NCI-H748 (cell line): Measurements from ENCODE around the gene ZFP69.
A peak's percentile ranks its signal among the peaks of the same experiment; 100 is the strongest.

Experiments used
- DNase-seq: peaks from one replicate; lab custom pipeline; 2025; ENCODE audit not compliant: unreplicated experiment; lab: John Stamatoyannopoulos, UW

Gene ZFP69

DNA sequence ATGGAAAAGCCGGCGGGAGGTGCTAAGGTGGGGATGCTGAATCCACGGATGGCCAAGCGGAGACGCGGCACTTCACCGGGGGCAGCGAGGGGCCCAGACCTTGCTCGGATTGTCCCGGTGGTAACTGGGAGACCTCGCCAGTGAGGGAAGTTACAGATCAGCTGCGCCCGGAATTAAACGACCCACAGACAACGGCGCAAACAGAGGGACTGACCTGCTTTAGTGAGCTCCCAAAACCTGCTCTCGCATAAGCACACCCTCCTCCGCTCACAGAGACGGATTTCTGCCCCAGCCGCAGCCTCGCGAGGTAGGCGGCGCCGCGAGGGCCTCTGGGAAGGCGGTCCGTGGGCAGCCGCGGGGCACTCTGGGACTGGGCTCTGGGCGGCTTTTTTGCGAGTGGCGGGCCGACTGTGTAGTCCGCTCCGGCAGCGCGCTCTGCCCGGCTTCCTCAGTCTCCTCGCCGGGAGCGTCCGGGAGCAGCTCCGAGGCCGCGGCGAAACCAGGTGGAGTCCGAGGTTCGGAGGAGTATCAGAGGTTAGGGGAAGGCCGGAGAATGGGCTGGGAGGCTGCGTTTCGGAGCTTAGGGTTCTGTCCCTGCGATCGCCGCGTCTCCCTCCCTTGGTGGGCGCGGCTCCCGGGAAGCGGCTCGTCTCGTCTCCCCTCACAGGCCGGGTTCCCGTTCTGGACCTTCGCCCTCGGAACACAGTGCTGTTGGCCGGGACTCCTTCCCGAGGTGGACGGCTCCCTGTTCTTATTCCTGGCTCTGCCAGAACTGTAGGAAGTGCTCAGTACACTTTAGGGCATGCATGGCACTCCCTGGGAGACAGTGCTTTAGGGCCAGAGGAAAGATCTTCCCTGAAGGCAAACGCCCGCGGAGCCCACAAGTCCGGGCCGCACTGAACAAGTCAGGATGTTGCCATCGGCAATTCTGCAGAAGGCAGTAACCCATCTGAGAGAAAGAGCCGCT lies 31.6 kb downstream of the ZFP69 start, which contains the start of gene EXO5:
Gene EXO5 (plus strand): TSS at position 393 of the 967 bp plus-strand sequence. CDS start 5,778 bp downstream, outside the sequence.
- DNase-seq, result peak; percentile 100

DNA sequence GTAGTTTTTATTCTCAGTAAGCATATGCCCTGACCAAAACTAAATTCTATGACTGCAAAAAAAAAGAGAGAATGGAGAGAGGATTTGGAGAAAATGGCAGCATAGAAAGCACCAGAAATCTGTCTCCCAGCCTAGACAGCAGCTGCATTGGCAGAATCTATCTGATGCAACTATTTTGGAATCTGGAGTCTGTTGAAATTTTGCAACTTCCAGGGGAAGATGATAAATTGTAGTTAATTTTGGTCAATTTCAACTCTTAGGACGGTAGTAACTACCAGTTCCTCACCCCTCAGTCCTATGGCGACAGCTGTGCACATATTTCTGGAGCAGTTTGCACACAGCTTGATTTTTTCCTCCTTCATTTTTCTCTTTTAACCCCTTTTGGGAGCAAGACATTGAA lies 42.4 kb downstream of the ZFP69 start:
- DNase-seq, result no peak

DNA sequence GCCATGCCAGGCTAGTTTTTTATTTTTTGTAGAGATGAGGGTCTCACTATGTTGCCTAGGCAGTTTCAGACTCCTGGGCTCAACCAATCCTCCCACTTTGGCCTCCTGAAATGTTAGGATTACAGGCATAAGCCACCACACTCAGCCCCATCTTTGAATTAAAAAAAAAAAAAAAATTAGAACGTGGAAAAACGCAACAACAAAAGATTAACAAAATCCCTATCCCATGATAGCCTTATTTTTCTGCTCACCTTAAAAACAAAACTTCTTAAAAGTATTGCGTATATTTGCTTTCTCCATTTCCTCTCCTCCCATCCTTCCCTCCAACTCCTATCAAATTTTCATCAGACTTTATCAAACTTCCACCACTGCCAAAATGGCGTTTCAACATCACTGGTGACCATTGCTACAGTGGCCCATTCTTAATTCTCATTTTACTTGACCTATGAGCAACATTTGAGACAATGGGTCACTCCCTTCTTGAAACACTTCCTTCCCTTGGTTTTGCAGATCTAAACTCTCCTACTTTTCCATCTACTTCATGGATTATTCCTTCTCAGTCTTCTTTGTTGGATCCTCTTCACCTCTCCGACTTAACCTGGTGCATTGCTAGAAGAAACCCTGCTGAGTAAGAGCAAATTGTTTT lies 53.8 kb downstream of the ZFP69 start:
- peak; percentile 78 for DNase-seq

DNA sequence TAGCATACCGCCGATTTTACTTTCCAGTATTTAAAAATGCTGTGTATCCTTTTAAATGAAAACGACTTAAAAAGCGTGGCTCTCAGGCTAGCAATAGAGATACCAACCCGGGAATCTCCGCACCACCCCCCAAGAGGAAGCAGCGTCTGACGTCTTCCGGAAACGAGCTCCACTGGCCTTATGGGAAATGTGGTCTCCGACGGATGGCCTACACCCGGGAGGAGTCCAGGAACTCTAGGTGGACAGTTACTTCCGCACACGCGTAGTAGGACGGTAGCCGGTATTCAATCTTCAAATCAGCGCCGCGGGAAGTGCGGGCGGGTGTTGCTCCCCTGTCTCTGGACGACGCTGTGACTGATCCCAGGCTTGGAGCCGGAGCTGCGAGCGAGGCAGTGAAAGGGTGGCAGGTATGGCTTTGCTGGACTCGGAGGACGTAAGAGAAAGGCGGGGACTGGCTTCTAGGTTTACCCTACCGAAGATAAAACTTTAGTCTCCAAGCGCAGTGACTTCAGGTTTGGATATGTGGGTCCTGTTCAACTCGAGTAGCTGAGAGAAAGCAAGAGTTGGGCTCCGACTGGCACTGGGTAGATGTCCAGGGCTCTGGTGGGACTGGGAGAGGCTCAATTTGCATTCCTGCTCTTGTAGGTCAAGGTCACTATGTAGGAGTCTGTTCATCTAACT lies 54.4 kb downstream of the ZFP69 start, which contains the start of gene ZNF684:
Gene ZNF684 (plus strand): TSS at position 257 of the 681 bp plus-strand sequence. CDS start 1,530 bp downstream, outside the sequence.
- peak; percentile 100 for DNase-seq

DNA sequence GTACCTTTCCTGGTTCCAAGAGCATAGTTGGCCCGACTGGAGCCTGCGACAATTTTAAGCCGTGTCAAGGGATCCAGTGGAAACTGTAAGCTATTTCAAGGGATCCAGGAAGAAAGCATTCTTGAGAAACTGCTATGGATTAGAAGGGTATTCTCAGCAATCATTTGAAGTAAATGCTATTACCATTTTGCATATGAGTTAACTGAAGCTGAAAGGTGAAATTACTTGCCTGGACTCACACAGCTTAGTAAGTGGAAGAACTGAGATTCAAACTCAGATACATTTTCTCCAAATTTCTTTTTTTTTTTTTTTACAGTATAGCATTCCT lies 54.9 kb downstream of the ZFP69 start:
- DNase-seq, result no peak

DNA sequence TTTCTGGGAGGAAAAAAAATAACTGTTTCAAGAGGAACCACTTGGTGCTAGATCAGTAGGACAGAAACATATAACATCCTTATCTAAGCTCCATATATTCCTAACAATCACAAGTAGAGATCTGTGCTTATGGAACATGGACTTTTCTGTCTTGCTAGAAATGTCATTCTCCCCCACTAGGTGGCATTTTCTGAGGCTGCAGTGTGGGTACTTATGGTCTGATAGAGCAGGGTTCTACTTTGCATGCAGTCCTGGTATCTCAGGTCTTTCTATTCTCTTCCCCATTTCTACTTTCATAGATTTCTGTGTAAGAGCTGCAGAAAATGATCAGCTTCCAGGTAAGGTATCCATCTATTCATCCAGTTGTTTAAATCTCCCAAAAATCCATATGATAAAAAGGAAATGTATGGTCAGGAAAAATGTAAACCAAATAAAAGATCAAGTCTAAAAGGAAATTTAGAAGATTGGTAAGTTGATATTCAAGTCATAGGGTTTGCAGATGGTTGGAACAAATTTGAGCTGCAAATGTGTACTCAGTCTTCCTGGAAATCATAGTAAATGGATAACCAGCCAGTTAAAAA lies 55.8 kb downstream of the ZFP69 start:
- DNase-seq, result peak; percentile 93

DNA sequence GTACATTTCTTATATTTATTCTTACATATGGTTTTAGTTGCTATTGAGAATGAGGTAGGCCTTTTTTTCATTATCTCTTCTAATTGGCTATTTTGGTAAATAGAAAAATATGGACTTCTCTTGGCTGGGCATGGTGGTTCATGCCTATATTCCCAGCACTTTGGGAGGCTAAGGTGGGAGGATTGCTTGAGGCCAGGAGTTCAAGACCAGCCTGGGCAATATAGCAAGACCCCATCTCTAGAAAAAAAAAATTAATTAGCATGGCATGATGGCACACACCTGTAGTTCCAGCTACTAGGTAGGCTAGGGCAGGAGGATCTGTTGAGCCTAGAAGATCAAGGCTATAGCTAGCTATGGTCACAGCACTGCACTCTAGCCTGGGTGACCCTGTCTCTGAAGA lies 57.5 kb downstream of the ZFP69 start:
- DNase-seq, result no peak

DNA sequence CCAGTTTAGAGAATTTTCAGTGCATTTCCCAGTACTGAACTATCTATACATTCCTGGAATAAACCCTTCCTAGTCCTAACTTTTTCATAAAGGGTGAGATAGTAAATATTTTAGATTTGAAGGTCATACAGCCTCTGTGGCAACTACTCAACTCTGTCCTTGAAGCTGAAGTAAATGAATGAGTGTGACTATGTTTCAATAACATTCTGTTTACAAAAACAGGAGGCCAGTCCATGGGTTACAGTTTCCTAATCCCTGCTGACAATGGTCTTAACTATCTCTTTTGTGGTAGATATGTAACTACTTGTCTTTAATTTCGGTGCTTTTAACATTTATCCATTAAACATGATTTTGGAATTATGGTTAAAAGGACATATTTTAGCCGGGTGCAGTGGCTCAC lies 58.6 kb downstream of the ZFP69 start:
- no peak for DNase-seq

DNA sequence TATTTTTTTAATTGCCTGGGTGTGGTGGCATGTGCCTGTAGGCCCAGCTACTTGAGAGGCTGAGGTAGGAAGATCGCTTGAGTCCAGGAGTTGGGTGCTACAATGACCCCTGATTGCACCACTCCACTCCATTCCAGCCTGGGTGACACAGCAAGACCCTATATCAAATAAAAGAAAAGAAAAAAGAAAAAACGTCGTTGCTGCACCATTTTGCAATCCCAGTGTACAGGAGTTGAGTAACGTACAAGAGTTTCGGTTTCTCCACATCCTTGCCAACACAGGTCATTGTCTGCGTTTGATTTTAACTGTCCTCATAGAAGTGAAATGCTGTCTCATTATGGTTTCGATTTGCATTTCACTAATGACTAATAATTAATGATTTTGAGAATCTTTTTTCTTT lies 62.2 kb downstream of the ZFP69 start:
- DNase-seq, result no peak
